GM23338 (cell line): ENCODE results near the gene KLF1. TPM values are rescaled to one million over a fixed set of nuclear protein-coding genes. Genes with fewer than 3 reads are reported as not detected.

Experiments
- ATAC-seq: fragments of 200-7000 bp; cut with Tn5 transposase; 3 replicates; pipeline ENCODE4 v1.9.1; 2020
- DNase-seq: peaks from one replicate; pipeline ENCODE4 v3.0.0-alpha.2; 2015; ENCODE audit warnings: low spot score
- H2AFZ ChIP-seq: fragments of 200-600 bp; sonication (generic); 2 replicates; pipeline ENCODE4 v1.8.0; 2016; ENCODE audit warnings: antibody characterized with exemption, mild to moderate bottlenecking, moderate library complexity
- H3F3A ChIP-seq: fragments of 200-600 bp; sonication (generic); replicated peaks from 2 replicates; pipeline ENCODE4 v1.8.0; 2017; ENCODE audit warnings: antibody characterized with exemption, mixed run types, low read depth
- H3K27ac ChIP-seq: fragments of 200-600 bp; sonication (generic); 2 replicates; pipeline ENCODE4 v1.6.1; 2016; ENCODE audit warnings: low read depth
- H3K27me3 ChIP-seq: fragments of 200-600 bp; sonication (generic); 2 replicates; pipeline ENCODE4 v1.8.0; 2016; ENCODE audit warnings: mild to moderate bottlenecking, mixed run types, moderate library complexity; ENCODE audit not compliant: insufficient read depth
- H3K36me3 ChIP-seq: fragments of 200-600 bp; sonication (generic); 2 replicates; pipeline ENCODE4 v1.8.0; 2016; ENCODE audit warnings: mild to moderate bottlenecking; ENCODE audit not compliant: insufficient read depth
- H3K4me1 ChIP-seq: fragments of 200-600 bp; sonication (generic); 2 replicates; pipeline ENCODE4 v1.8.0; 2016; ENCODE audit warnings: mild to moderate bottlenecking, moderate library complexity; ENCODE audit not compliant: insufficient read depth
- H3K4me2 ChIP-seq: fragments of 200-600 bp; sonication (generic); 2 replicates; pipeline ENCODE4 v1.7.1; 2017; ENCODE audit warnings: mixed run types
- H3K4me3 ChIP-seq: fragments of 200-600 bp; sonication (generic); 2 replicates; pipeline ENCODE4 v1.6.1; 2016; ENCODE audit warnings: mixed run types
- H3K79me2 ChIP-seq: fragments of 200-600 bp; sonication (generic); replicated peaks from 2 replicates; pipeline ENCODE4 v1.8.0; 2017; ENCODE audit warnings: mild to moderate bottlenecking; ENCODE audit not compliant: insufficient read depth
- H3K9me2 ChIP-seq: fragments of 200-600 bp; sonication (generic); 2 replicates; pipeline ENCODE4 v1.8.0; 2017; ENCODE audit not compliant: insufficient read depth
- H4K20me1 ChIP-seq: fragments of 200-600 bp; sonication (generic); replicated peaks from 2 replicates; pipeline ENCODE4 v1.8.0; 2017; ENCODE audit warnings: mild to moderate bottlenecking; ENCODE audit not compliant: insufficient read depth
- H3K27ac Mint-ChIP-seq: 2 replicates; pipeline ENCODE4 v1.8.0; 2020; ENCODE audit warnings: inconsistent platforms, mild to moderate bottlenecking, moderate library complexity, mixed read lengths
- H3K27me3 Mint-ChIP-seq: 3 replicates; pipeline ENCODE4 v1.8.0; 2022; ENCODE audit warnings: low read depth, mild to moderate bottlenecking, moderate library complexity, mixed read lengths, inconsistent platforms; ENCODE audit not compliant: insufficient read depth, poor library complexity
- H3K36me3 Mint-ChIP-seq: 3 replicates; pipeline ENCODE4 v1.8.0; 2021; ENCODE audit warnings: low read depth, mild to moderate bottlenecking, inconsistent platforms, moderate library complexity, mixed read lengths
- H3K4me1 Mint-ChIP-seq: 3 replicates; pipeline ENCODE4 v1.8.0; 2020; ENCODE audit warnings: mild to moderate bottlenecking, inconsistent platforms, mixed read lengths
- H3K4me3 Mint-ChIP-seq: 3 replicates; pipeline ENCODE4 v1.8.0; 2021; ENCODE audit warnings: moderate library complexity, mild to moderate bottlenecking, inconsistent platforms, mixed read lengths
- H3K9me3 Mint-ChIP-seq: 3 replicates; pipeline ENCODE4 v1.8.0; 2020; ENCODE audit warnings: moderate library complexity, mild to moderate bottlenecking, inconsistent platforms, mixed read lengths
- CTCF ChIP-seq, 2 experiments: fragments of 200-600 bp in 1 of 2; sonication (generic) in 1 of 2; conservative IDR thresholded peaks; 2 replicates each; pipeline versions ENCODE4 v1.5.1 to v1.6.1; 2016 to 2017; ENCODE audit warnings: antibody characterized with exemption in 2 of 2, low read depth in 2 of 2, mild to moderate bottlenecking in 2 of 2, moderate library complexity in 1 of 2
- POLR2AphosphoS5 ChIP-seq: IDR thresholded peaks from 2 replicates; pipeline ENCODE4 v1.6.1; 2016; ENCODE audit warnings: antibody characterized with exemption, low read depth
- ZNF462 ChIP-seq: fragments of 250-450 bp; sonication (Bioruptor Pico); IDR thresholded peaks from 2 replicates; pipeline ENCODE4 v1.5.0; 2020; ENCODE audit warnings: mild to moderate bottlenecking, moderate library complexity
- polyA plus RNA-seq: library from polyadenylated mRNA; unstranded; fragments of >200 nt; fragmentation: Nextera tagmentation; extraction: Ambion mirVana; gene quantifications from 2 replicates; pipeline ENCODE4 v1.2.1, GENCODE V29; 2016
- total RNA-seq: library from RNA; depleted of rRNA; stranded (reverse); fragments of >200 nt; shearing (Covaris generic); gene quantifications from 2 replicates; pipeline ENCODE4 v1.2.3, GENCODE V29; 2014

The KLF1 gene
- total and polyA plus RNA-seq, 2 experiments from 2014 or later = 0.74 to 1.1 TPM

GRCh38 chr19:12932392-12933286 is 45.6 kb upstream of the KLF1 start (continued):
- TF ChIP-seq ZNF462 (CRISPR knock-in tag) (no peak), POLR2AphosphoS5 (no peak), CTCF (conservative IDR thresholded peaks at IDR 0.05; ENCODE audit: low read depth in 2 of 2) (no peak)

GRCh38 chr19:12930002-12930645 is 43.1 kb upstream of the KLF1 start:
- peaks cover 6% of the 10 kb centered on the region for H3K27me3 Mint-ChIP-seq
- Histone ChIP-seq H3K36me3 (peaks cover 34% of the 10 kb centered on the region), H2AFZ (no peak overlapping the region), H3K4me3 (no peak overlapping the region), H3K9me2 (no peaks in the 10 kb centered on the region), H3K4me1 (peaks cover 7% of the 10 kb centered on the region; the same call in 1 of the 2 replicates), H3K4me2 (no peak overlapping the region), H4K20me1 (no peaks in the 10 kb centered on the region; the same call in 1 of the 2 replicates), H3K27me3 (no peaks in the 10 kb centered on the region), H3K27ac (no peak overlapping the region), H3F3A (no peaks in the 10 kb centered on the region), H3K79me2 (peaks cover 27% of the 10 kb centered on the region)
- no peak overlapping the region for H3K4me3 Mint-ChIP-seq
- peaks cover 17% of the 10 kb centered on the region for H3K4me1 Mint-ChIP-seq
- no peak overlapping the region for H3K27ac Mint-ChIP-seq
- ATAC-seq (no peak), DNase-seq (no peak)
- peaks cover 59% of the 10 kb centered on the region for H3K36me3 Mint-ChIP-seq
- no peaks in the 10 kb centered on the region for H3K9me3 Mint-ChIP-seq
- no peak for TF ChIP-seq ZNF462 (CRISPR knock-in tag)
